Natural killer cell (primary cell): ENCODE measurements around the gene NUP98. TPM values are rescaled to one million over a fixed set of nuclear protein-coding genes. Genes with fewer than 3 reads are reported as not detected.

ENCODE experiments used
- ATAC-seq, 3 donors: fragments of 150-1000 bp in 2 of 3; fragments of 200-7000 bp in 1 of 3; cut with Tn5 transposase; 1 replicate in 1 of 3; 2 replicates in 2 of 3; pipeline ENCODE4 v1.10.0; 2021; ENCODE audit warnings: mild to moderate bottlenecking in 2 of 3, moderate library complexity in 2 of 3
- DNase-seq, 2 donors: peaks; one replicate each; pipeline versions ENCODE4 v3.0.0 to v3.0.0-alpha.2; 2013 to 2021; ENCODE audit warnings: mixed read lengths in 1 of 2
- H3K27ac ChIP-seq: one replicate; pipeline ENCODE4 v1.5.1; 2013; ENCODE audit warnings: mild to moderate bottlenecking, low read length
- H3K27me3 ChIP-seq: one replicate; pipeline ENCODE4 v1.6.1; 2013; ENCODE audit warnings: low read length; ENCODE audit not compliant: control insufficient read depth, insufficient read depth
- H3K36me3 ChIP-seq: one replicate; pipeline ENCODE4 v1.6.1; 2013; ENCODE audit warnings: low read length; ENCODE audit not compliant: control insufficient read depth, insufficient read depth
- H3K4me1 ChIP-seq: one replicate; pipeline ENCODE4 v1.6.1; 2013; ENCODE audit warnings: low read length; ENCODE audit not compliant: control insufficient read depth, insufficient read depth
- H3K4me3 ChIP-seq: one replicate; pipeline ENCODE4 v1.5.1; 2013; ENCODE audit warnings: low read length
- H3K9me3 ChIP-seq: one replicate; pipeline ENCODE4 v1.6.1; 2013; ENCODE audit warnings: low read length; ENCODE audit not compliant: control insufficient read depth, insufficient read depth
- H3K27ac Mint-ChIP-seq, 2 donors: one replicate each; pipeline ENCODE4 v1.8.0; 2022; ENCODE audit warnings: mild to moderate bottlenecking in 2 of 2, mixed read lengths in 2 of 2, moderate library complexity in 1 of 2
- H3K27me3 Mint-ChIP-seq, 2 donors: one replicate each; pipeline ENCODE4 v1.8.0; 2022; ENCODE audit warnings: low read depth in 2 of 2, mixed read lengths in 2 of 2
- H3K36me3 Mint-ChIP-seq: one replicate; pipeline ENCODE4 v1.8.0; 2022; ENCODE audit warnings: mixed read lengths
- H3K4me1 Mint-ChIP-seq, 2 donors: one replicate each; pipeline ENCODE4 v1.8.0; 2022; ENCODE audit warnings: mixed read lengths in 2 of 2
- H3K4me3 Mint-ChIP-seq: one replicate; pipeline ENCODE4 v1.8.0; 2022; ENCODE audit warnings: mild to moderate bottlenecking, moderate library complexity, mixed read lengths
- H3K9me3 Mint-ChIP-seq, 2 donors: one replicate each; pipeline ENCODE4 v1.8.0; 2022; ENCODE audit warnings: mixed read lengths in 2 of 2
- CTCF ChIP-seq: fragments of 200-600 bp; IDR thresholded peaks from one replicate; pipeline ENCODE4 v1.8.0; 2022; ENCODE audit warnings: antibody characterized with exemption
- WGBS: methylation state at CpG from one replicate; pipeline ENCODE4 v1.1.7; 2013; ENCODE audit warnings: missing lambda C conversion rate; ENCODE audit not compliant: insufficient coverage; 5-methylcytosine and 5-hydroxymethylcytosine counted together
- intact Hi-C: fragments of 100-400 bp; cut with micrococcal nuclease; formaldehyde crosslinking; loops from one replicate; pipeline ENCODE4 v1.14.2; 2022
- total RNA-seq, 4 donors: library from RNA; stranded (reverse); fragments of 120-200 nt in 1 of 4; gene quantifications; one replicate each; pipeline versions ENCODE4 v1.2.3 to v1.2.4, GENCODE V29; 2013 to 2022

The NUP98 gene
- total RNA-seq, 3 donors from 2014 or later (not counting 1 experiment from before 2014, with no cell fraction given) = 88.5 to 103 (median 92.8) TPM

DNA sequence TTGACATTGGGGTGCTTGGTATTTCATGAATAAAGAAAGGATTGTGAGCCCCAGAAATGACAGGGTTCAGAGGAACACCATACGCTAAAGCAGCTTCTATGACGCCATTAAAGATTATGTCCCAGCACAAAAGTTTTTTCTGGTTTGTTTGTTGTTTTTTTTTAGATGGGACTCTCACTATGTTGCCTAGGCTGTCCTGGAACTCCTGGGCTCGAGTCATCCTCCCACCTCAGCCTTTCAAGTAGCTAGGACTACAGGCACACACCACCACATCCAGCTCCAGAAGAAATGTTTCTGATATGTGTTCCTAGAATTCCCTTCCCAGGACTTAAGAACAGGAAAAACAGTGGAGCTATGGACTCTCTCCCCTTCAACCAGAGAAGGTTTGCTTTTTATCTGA is 46.0 kb upstream of the NUP98 start:
- Histone ChIP-seq H3K36me3 (no peaks in the 10 kb centered on the region), H3K9me3 (no peaks in the 10 kb centered on the region), H3K27ac (no peak overlapping the region), H3K4me1 (peaks cover 27% of the 10 kb centered on the region), H3K4me3 (no peak overlapping the region), H3K27me3 (no peaks in the 10 kb centered on the region)
- no peak for ATAC-seq
- Mint-ChIP-seq H3K4me3 (peak overlapping the region; percentile 53), H3K9me3 (no peaks in the 10 kb centered on the region), H3K36me3 (no peaks in the 10 kb centered on the region), H3K27ac (peak overlapping the region; percentile 42 to 59), H3K4me1 (peaks cover 19 to 23% of the 10 kb centered on the region in 2 donors), H3K27me3 (no peaks in the 10 kb centered on the region)
- WGBS = 92% methylated on average over 2 of the region's 3 CpGs
- intact Hi-C loops = no loop called here
- no peak for DNase-seq
- no peak for TF ChIP-seq CTCF

- WGBS = 19% methylated on average over 43 of the region's 44 CpGs
- H3K4me1 Mint-ChIP-seq = peaks cover 31 to 38% of the 10 kb centered on the region in 2 donors
Measured at GRCh38 chr11:3841426-3842350, 44.3 kb upstream of the NUP98 start.

GRCh38 chr11:3840870-3841425 is 43.6 kb upstream of the NUP98 start, which contains the start of gene RHOG:
TSS of gene RHOG (minus strand) at chr11:3840959. CDS start at chr11:3828138, 12,821 bp downstream.
- Histone ChIP-seq H3K4me3 (peak within 1 kb of the TSS; percentile 77), H3K27ac (peak within 1 kb of the TSS; percentile 97), H3K9me3 (no peaks in the 10 kb centered on the region), H3K36me3 (no peaks in the 10 kb centered on the region), H3K4me1 (peaks cover 51% of the 10 kb centered on the region), H3K27me3 (no peaks in the 10 kb centered on the region)
- DNase-seq = peak in 1 of 2 donors; percentile 75
- intact Hi-C loops = loop anchor here (1.0 to 2.0 kb wide), 3 partner anchors 13 to 44 kb away; partner anchors contain the start of gene NUP98
- ATAC-seq = peak; percentile 69 to 80 (median 74)
- no peak for TF ChIP-seq CTCF
- Mint-ChIP-seq H3K4me3 (peak within 1 kb of the TSS; percentile 90), H3K27ac (peak within 1 kb of the TSS; percentile 90 to 95), H3K36me3 (no peaks in the 10 kb centered on the region), H3K27me3 (no peaks in the 10 kb centered on the region), H3K9me3 (no peaks in the 10 kb centered on the region), H3K4me1 (peaks cover 31 to 44% of the 10 kb centered on the region in 2 donors)
- under 1% methylated on average over 37 of the region's 42 CpGs for WGBS

More at GRCh38 chr11:3841426-3842350, 44.3 kb upstream of the NUP98 start:
- no peaks in the 10 kb centered on the region for H3K9me3 Mint-ChIP-seq
- peak overlapping the region; percentile 38 for H3K4me3 ChIP-seq
- no peaks in the 10 kb centered on the region for H3K9me3 ChIP-seq
- peak overlapping the region; percentile 90 for H3K4me3 Mint-ChIP-seq
- no peaks in the 10 kb centered on the region for H3K27me3 Mint-ChIP-seq
- H3K27ac ChIP-seq = peak overlapping the region; percentile 97
- no peaks in the 10 kb centered on the region for H3K36me3 Mint-ChIP-seq
- no peaks in the 10 kb centered on the region for H3K36me3 ChIP-seq
- no peaks in the 10 kb centered on the region for H3K27me3 ChIP-seq
- DNase-seq (peak; percentile 89 to 97), ATAC-seq (peak in 1 of 3 donors; percentile 86)
- peaks cover 43% of the 10 kb centered on the region for H3K4me1 ChIP-seq
- H3K27ac Mint-ChIP-seq = peak overlapping the region; percentile 90 to 95
- intact Hi-C loops = loop anchor here (1.0 to 2.0 kb wide), 3 partner anchors 13 to 44 kb away; partner anchors contain the start of gene NUP98
- TF ChIP-seq CTCF = peak; percentile 77
